PC-9 (cell line): ENCODE measurements around the gene FAM193B.

Experiments used
- CTCF ChIP-seq: fragments of 200-600 bp; sonication (generic); conservative IDR thresholded peaks from 2 replicates; pipeline ENCODE4 v1.6.1; 2017; ENCODE audit warnings: mixed run types, antibody characterized with exemption, mild to moderate bottlenecking, moderate library complexity
- EZH2 ChIP-seq: fragments of 200-600 bp; sonication (generic); IDR thresholded peaks from 2 replicates; pipeline ENCODE4 v1.8.0; 2017; ENCODE audit warnings: antibody characterized with exemption, low read depth

- TF ChIP-seq CTCF (no peak), EZH2 (no peak)
Observed at GRCh38 chr5:177490311-177490991, 63.9 kb downstream of the FAM193B start.
